H1 (cell line): ENCODE results near the gene FMN2. TPM values are rescaled to one million over a fixed set of nuclear protein-coding genes. Genes with fewer than 3 reads are reported as not detected.

Experiments
- CTCF ChIA-PET: fragments of 300-600 bp; sonication (Branson Sonifier 250); formaldehyde crosslinking; loops from one replicate; lab custom pipeline; 2021; ENCODE audit not compliant: partially characterized antibody; lab: Charles Lee
- POLR2A ChIA-PET: fragments of 300-600 bp; sonication (Branson Sonifier 250); formaldehyde crosslinking; loops from one replicate; lab custom pipeline; 2021; ENCODE audit warnings: inconsistent platforms; ENCODE audit not compliant: partially characterized antibody; lab: Charles Lee
- DNase-seq, 2 experiments: peaks; one replicate each; pipeline versions ENCODE4 v3.0.0 to v3.0.0-alpha.2; 2010 to 2022; ENCODE audit warnings: low spot score in 2 of 2, low read depth in 1 of 2, mixed read lengths in 1 of 2
- FAIRE-seq: peaks from 2 replicates; lab custom pipeline; 2011; peaks lifted over from hg19 to GRCh38; lab: Jason Lieb, UNC
- H2AFZ ChIP-seq: 2 replicates; pipeline ENCODE4 v1.8.1; 2012; ENCODE audit warnings: low read length, inconsistent platforms
- H2AK5ac ChIP-seq: 2 replicates; pipeline ENCODE4 v1.6.1; 2013; ENCODE audit warnings: low read depth, low read length
- H2BK120ac ChIP-seq: replicated peaks from 2 replicates; pipeline ENCODE3; 2013; ENCODE audit warnings: low read depth, low read length, inconsistent platforms
- H2BK12ac ChIP-seq: 2 replicates; pipeline ENCODE4 v1.6.1; 2013; ENCODE audit warnings: low read depth, low read length
- H2BK15ac ChIP-seq: 2 replicates; pipeline ENCODE4 v1.6.1; 2013; ENCODE audit warnings: low read length
- H2BK20ac ChIP-seq: 2 replicates; pipeline ENCODE4 v1.6.1; 2013; ENCODE audit warnings: low read length
- H2BK5ac ChIP-seq: 2 replicates; pipeline ENCODE4 v1.6.1; 2013; ENCODE audit warnings: low read depth, low read length
- H3K14ac ChIP-seq: 2 replicates; pipeline ENCODE4 v1.6.1; 2013; ENCODE audit warnings: inconsistent platforms; ENCODE audit not compliant: insufficient read length
- H3K18ac ChIP-seq: 2 replicates; pipeline ENCODE4 v1.6.1; 2013; ENCODE audit warnings: low read length; ENCODE audit errors: extremely low read depth
- H3K23ac ChIP-seq: 2 replicates; pipeline ENCODE4 v1.6.1; 2013; ENCODE audit warnings: inconsistent platforms; ENCODE audit not compliant: insufficient read length
- H3K23me2 ChIP-seq: 2 replicates; pipeline ENCODE4 v1.6.1; 2013; ENCODE audit warnings: low read depth, low read length
- H3K27ac ChIP-seq: 2 replicates; pipeline ENCODE4 v1.6.1; 2011; ENCODE audit warnings: low read depth, low read length, inconsistent platforms
- H3K27me3 ChIP-seq, 4 experiments: replicated peaks in 1 of 4; 1 replicate in 1 of 4; 2 replicates in 3 of 4; pipeline versions ENCODE4 v1.6.1 to v1.8.1; 2011 to 2013; ENCODE audit warnings: low read length in 3 of 4, mild to moderate bottlenecking in 3 of 4, inconsistent platforms in 2 of 4, mixed read lengths in 2 of 4, moderate library complexity in 1 of 4; ENCODE audit not compliant: control insufficient read depth in 3 of 4, insufficient read depth in 3 of 4; ENCODE audit errors: extremely low read depth in 1 of 4
- H3K36me3 ChIP-seq, 4 experiments: 2 replicates each; pipeline versions ENCODE4 v1.6.1 to v1.8.1; 2011 to 2013; ENCODE audit warnings: mild to moderate bottlenecking in 4 of 4, low read length in 3 of 4, moderate library complexity in 2 of 4, control low read depth in 1 of 4, inconsistent platforms in 1 of 4; ENCODE audit not compliant: insufficient read depth in 4 of 4, control insufficient read depth in 2 of 4
- H3K4ac ChIP-seq: replicated peaks from 2 replicates; pipeline ENCODE3; 2013; ENCODE audit warnings: low read length, low read depth, mixed read lengths, inconsistent platforms; ENCODE audit not compliant: insufficient read length
- H3K4me1 ChIP-seq, 4 experiments: replicated peaks in 1 of 4; 1 replicate in 1 of 4; 2 replicates in 3 of 4; pipeline versions ENCODE4 v1.6.1 to v1.8.1; 2011 to 2013; ENCODE audit warnings: low read length in 3 of 4, inconsistent platforms in 2 of 4, mixed read lengths in 1 of 4; ENCODE audit not compliant: insufficient read depth in 4 of 4, control insufficient read depth in 3 of 4
- H3K4me2 ChIP-seq, 2 experiments: 2 replicates each; pipeline versions ENCODE4 v1.6.1 to v1.8.1; 2011 to 2013; ENCODE audit warnings: low read depth in 2 of 2, low read length in 2 of 2, control low read depth in 1 of 2, inconsistent platforms in 1 of 2, mild to moderate bottlenecking in 1 of 2; ENCODE audit not compliant: insufficient read depth in 1 of 2
- H3K4me3 ChIP-seq, 4 experiments: fragments of 200-600, 300-600 bp in 1 of 4; sonication (generic), shearing (Covaris generic), sonication (Bioruptor Twin) in 1 of 4; 2 replicates each; pipeline versions ENCODE4 v1.5.1 to v1.8.1; 2011 to 2016; ENCODE audit warnings: low read length in 4 of 4, low read depth in 3 of 4, control low read depth in 2 of 4, inconsistent platforms in 2 of 4, mild to moderate bottlenecking in 2 of 4, mixed read lengths in 1 of 4, moderate library complexity in 1 of 4; ENCODE audit not compliant: insufficient read depth in 2 of 4; ENCODE audit errors: extremely low read depth in 1 of 4
- H3K56ac ChIP-seq: replicated peaks from 2 replicates; pipeline ENCODE3; 2013; ENCODE audit warnings: low read depth, mild to moderate bottlenecking, mixed read lengths, low read length, inconsistent platforms; ENCODE audit not compliant: insufficient read length
- H3K79me1 ChIP-seq: 2 replicates; pipeline ENCODE4 v1.6.1; 2013; ENCODE audit warnings: low read depth, low read length, control low read depth
- H3K79me2 ChIP-seq, 2 experiments: 2 replicates each; pipeline versions ENCODE4 v1.6.1 to v1.8.1; 2012 to 2013; ENCODE audit warnings: low read length in 2 of 2, mild to moderate bottlenecking in 2 of 2, inconsistent platforms in 1 of 2; ENCODE audit not compliant: insufficient read depth in 2 of 2, control insufficient read depth in 1 of 2
- H3K9ac ChIP-seq, 4 experiments: replicated peaks in 1 of 4; 1 replicate in 1 of 4; 2 replicates in 3 of 4; pipeline versions ENCODE4 v1.6.1 to v1.8.1; 2011 to 2013; ENCODE audit warnings: low read depth in 3 of 4, low read length in 3 of 4, control low read depth in 2 of 4, mild to moderate bottlenecking in 2 of 4, moderate library complexity in 2 of 4, inconsistent platforms in 1 of 4; ENCODE audit errors: extremely low read depth in 1 of 4
- H3K9me3 ChIP-seq, 2 experiments: 2 replicates each; pipeline versions ENCODE4 v1.6.1 to v1.8.1; 2012 to 2013; ENCODE audit warnings: mild to moderate bottlenecking in 2 of 2, moderate library complexity in 2 of 2, control low read depth in 1 of 2, inconsistent platforms in 1 of 2, low read depth in 1 of 2, low read length in 1 of 2, mixed read lengths in 1 of 2; ENCODE audit not compliant: insufficient read depth in 2 of 2
- H4K20me1 ChIP-seq, 2 experiments: replicated peaks in 1 of 2; 2 replicates each; pipeline versions ENCODE3 to v1.8.1; 2011 to 2013; ENCODE audit warnings: inconsistent platforms in 2 of 2, low read length in 2 of 2, mild to moderate bottlenecking in 1 of 2; ENCODE audit not compliant: insufficient read depth in 2 of 2, control insufficient read depth in 1 of 2
- H4K5ac ChIP-seq: 2 replicates; pipeline ENCODE4 v1.6.1; 2013; ENCODE audit warnings: low read length, low read depth, mixed read lengths, inconsistent platforms; ENCODE audit not compliant: insufficient read length
- H4K8ac ChIP-seq: 2 replicates; pipeline ENCODE4 v1.8.0; 2013; ENCODE audit warnings: mild to moderate bottlenecking, moderate library complexity, low read length, inconsistent platforms; ENCODE audit not compliant: insufficient read depth; ENCODE audit errors: extremely low read depth
- H4K91ac ChIP-seq: replicated peaks from 2 replicates; pipeline ENCODE3; 2013; ENCODE audit warnings: low read length, mixed read lengths, inconsistent platforms; ENCODE audit not compliant: insufficient read length
- CBX5 ChIP-seq: fragments of 300-800, 300-1000 bp; sonication (generic); IDR thresholded peaks from 2 replicates; pipeline ENCODE4 v1.7.1; 2016; ENCODE audit warnings: antibody characterized with exemption, low read length, low read depth
- SIN3A ChIP-seq, 2 experiments: IDR thresholded peaks in 1 of 2; conservative IDR thresholded peaks in 1 of 2; 2 replicates each; pipeline ENCODE4 v1.6.1; 2011 to 2012; ENCODE audit warnings: low read length in 2 of 2, improper control_type of control experiment in 1 of 2, low read depth in 1 of 2, mild to moderate bottlenecking in 1 of 2
- SRF ChIP-seq: IDR thresholded peaks from 2 replicates; pipeline ENCODE4 v1.6.1; 2011; ENCODE audit warnings: mild to moderate bottlenecking, low read depth, low read length, moderate library complexity
- WGBS, 2 experiments: shearing (Covaris generic) in 1 of 2; methylation state at CpG; one replicate each; pipeline versions ENCODE4 v1.1.6 to v1.1.7; 2013 to 2015; ENCODE audit warnings: low lambda C conversion rate in 2 of 2, mixed read lengths in 2 of 2, inconsistent platforms in 1 of 2, low coverage in 1 of 2, missing lambda C conversion rate in 1 of 2; ENCODE audit not compliant: insufficient replicate concordance in 2 of 2, insufficient coverage in 1 of 2, insufficient read length in 1 of 2; ENCODE audit errors: extremely low coverage in 1 of 2, missing lambda C conversion rate in 1 of 2; 5-methylcytosine and 5-hydroxymethylcytosine counted together
- polyA plus RNA-seq, 7 experiments: library from polyadenylated mRNA; depleted of rRNA in 3 of 7; stranded (reverse) in 5 of 7; unstranded in 2 of 7; fragments of >200 nt in 5 of 7; fragments of 200-250 nt in 2 of 7; gene quantifications; 1 replicate in 5 of 7; 2 replicates in 1 of 7; 4 replicates in 1 of 7; pipeline versions ENCODE4 v1.2.1 to v1.2.3, GENCODE V29; 2011 to 2013; ENCODE audit warnings: missing spikeins in 2 of 7, mixed read lengths in 2 of 7
- total RNA-seq: library from RNA; stranded (reverse); fragmentation: NEBNext Ultra II Directional; extraction: Animal tissue kit (Norgen Biotek cat#: 25700); gene quantifications from 2 replicates; pipeline ENCODE4 v1.2.1, GENCODE V29; 2021

Gene FMN2
- total and polyA plus RNA-seq, 2 of the 8 experiments (the other 6 are each of a cell fraction or from before 2014, with no cell fraction given) = 0.83 to 2.0 TPM

- no peak overlapping the region for H2AFZ ChIP-seq
- no peaks in the 10 kb centered on the region; a peak in 1 of 4 replicates for H3K9me3 ChIP-seq
- no peaks in the 10 kb centered on the region; the same call in 1 of the 2 replicates for H3K79me1 ChIP-seq
- H2BK20ac ChIP-seq = no peak overlapping the region
- no peaks in the 10 kb centered on the region; the same call in 1 of the 2 replicates for H3K23me2 ChIP-seq
- H3K56ac ChIP-seq = no peak overlapping the region
- no peak overlapping the region for H3K9ac ChIP-seq
- H4K20me1 ChIP-seq = no peaks in the 10 kb centered on the region
- no peak overlapping the region for H4K91ac ChIP-seq
- no peak for DNase-seq
- CTCF ChIA-PET = interaction anchor here (0.6 to 2.8 kb wide), 11 partner anchors 11 to 118 kb away, joined by 3 to 11 read pairs (median 4); no protein-coding TSS in a partner anchor
- no peak for FAIRE-seq
- H3K14ac ChIP-seq = no peak overlapping the region
- POLR2A ChIA-PET = no interaction called here
- no peak overlapping the region for H2BK12ac ChIP-seq
- TF ChIP-seq SIN3A (conservative IDR thresholded peaks at IDR 0.05 in 1 of 2, IDR thresholded peaks at IDR 0.05 in 1 of 2; ENCODE audit: low read depth in 1 of 2, low read length in 2 of 2) = no peak
- no peak for TF ChIP-seq CBX5
- no peak for TF ChIP-seq SRF
- H2BK15ac ChIP-seq = no peak overlapping the region
- H3K4ac ChIP-seq = no peak overlapping the region
- H3K4me2 ChIP-seq = no peak overlapping the region
- H3K4me1 ChIP-seq = no peaks in the 10 kb centered on the region
- H3K27me3 ChIP-seq = no peaks in the 10 kb centered on the region
- no peaks in the 10 kb centered on the region for H3K36me3 ChIP-seq
- H3K79me2 ChIP-seq = no peaks in the 10 kb centered on the region
- no peak overlapping the region for H2BK5ac ChIP-seq
- no peak overlapping the region for H2BK120ac ChIP-seq
- 85% methylated on average over 20 of the region's 20 CpGs; no CpG with 5 or more reads in 1 of the 2 experiments for WGBS, 2 experiments
- H3K23ac ChIP-seq = no peak overlapping the region
- no peak overlapping the region for H3K4me3 ChIP-seq
- no peak overlapping the region for H3K27ac ChIP-seq
- H3K18ac ChIP-seq = no peak overlapping the region
- H4K5ac ChIP-seq = no peak overlapping the region
- H4K8ac ChIP-seq = no peak overlapping the region
- no peak overlapping the region for H2AK5ac ChIP-seq
Measured at GRCh38 chr1:240122639-240123613, 31.2 kb downstream of the FMN2 start.
